CD4-positive, alpha-beta T cell treated with Interleukin-17A for 4 hours (primary cell): ENCODE measurements around the gene CD300C.
"Not testable (repeated sequence)": the region's sequence is repeated elsewhere in the genome, so short reads cannot be mapped to it uniquely, and the experiment has no call there.

Source experiments
- DNase-seq: peaks from one replicate; pipeline ENCODE4 v3.0.0-alpha.2; 2020; ENCODE audit warnings: mixed read lengths

CD300C gene

GRCh38 chr17:74529243-74529642, 16.7 kb downstream of the CD300C start:
- DNase-seq: no peak

GRCh38 chr17:74528491-74529199, 17.3 kb downstream of the CD300C start:
- DNase-seq: no peak

- DNase-seq: no peak
These were observed 18.2 kb downstream of the CD300C start for GRCh38 chr17:74527756-74528155.

GRCh38 chr17:74527081-74527480, 18.8 kb downstream of the CD300C start:
- no peak for DNase-seq

- no peak for DNase-seq
These were observed 19.2 kb downstream of the CD300C start for GRCh38 chr17:74526681-74527080.

- DNase-seq: no peak
These were observed 20.1 kb downstream of the CD300C start for GRCh38 chr17:74525781-74526288.

GRCh38 chr17:74525465-74525725, 20.5 kb downstream of the CD300C start:
- no peak for DNase-seq

DNA sequence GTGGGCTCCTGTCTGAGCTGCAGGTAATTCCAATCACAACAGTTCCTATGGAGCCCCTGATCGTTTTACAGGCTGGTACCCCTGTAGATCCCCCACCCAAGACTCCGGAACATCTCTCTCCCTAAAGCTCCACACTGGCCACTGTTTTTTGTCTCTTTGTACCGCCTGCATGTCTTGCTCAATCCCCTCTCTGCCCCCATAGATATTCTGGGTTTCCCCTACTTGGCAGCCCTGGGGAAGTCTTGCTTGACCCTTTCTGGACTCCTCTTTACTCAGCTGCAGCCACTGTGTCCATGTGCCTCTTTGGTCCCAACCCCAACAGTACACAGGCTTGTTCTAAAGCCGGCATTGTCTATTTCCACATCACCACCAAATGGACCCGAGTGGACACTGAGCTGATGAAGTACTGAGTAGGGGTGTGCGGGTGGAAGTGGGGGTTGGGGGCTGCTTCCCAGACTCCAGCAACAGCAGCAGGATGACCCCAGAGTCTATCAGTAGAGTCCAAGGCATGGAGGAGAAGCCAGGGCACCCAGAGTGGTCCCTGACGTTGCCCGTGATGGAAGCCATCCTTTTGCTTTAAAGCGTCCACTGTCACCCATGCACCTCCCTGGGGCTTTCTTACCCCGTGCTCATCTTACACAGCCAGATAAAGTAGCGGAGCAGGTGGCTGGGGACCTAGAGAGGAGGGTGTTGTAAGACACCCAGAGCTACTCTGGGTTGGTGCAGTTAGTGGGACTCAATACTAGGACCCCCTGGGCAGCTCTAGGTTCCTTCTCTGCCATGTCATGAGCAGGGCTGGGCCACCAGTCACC, 21.1 kb downstream of the CD300C start:
- DNase-seq: no peak

- DNase-seq: no peak
These were observed 22.6 kb downstream of the CD300C start for GRCh38 chr17:74523308-74523707.

DNA sequence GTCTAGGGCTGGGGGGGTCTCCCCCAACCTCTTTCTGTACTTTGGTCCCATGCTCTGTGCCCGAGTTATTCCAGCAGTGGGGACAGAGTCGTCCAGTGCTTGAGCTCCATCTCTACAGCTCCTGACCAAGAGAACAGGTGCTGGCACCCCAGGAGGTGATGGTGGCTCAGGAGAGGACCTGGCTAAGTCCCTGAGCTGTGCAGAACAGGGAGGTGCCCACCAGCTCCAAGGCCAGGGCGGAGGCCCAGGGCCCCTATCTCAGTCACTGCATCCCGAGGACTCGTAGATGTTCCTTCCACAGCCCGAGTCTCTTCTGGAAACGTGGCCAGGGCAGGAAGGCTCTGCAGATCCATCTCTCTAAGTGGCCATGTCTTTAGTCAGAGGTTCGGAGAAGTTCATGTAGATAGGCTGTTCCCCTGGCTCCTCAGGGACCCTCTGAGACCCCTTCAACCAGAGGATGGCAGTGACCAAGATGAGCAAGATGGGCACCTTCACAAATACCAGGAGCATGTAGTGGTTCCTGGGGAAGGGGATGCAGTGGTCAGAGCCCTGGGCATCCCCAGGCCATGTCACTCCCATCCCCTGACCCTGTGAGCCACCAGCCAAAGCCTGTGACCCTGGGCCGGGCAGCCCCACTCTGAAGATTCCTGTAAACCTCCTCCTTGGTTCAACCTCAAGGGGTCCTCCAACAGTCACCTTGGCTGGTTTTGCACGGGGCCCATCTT, 23.4 kb downstream of the CD300C start:
- no peak for DNase-seq

- no peak for DNase-seq
These were observed 24.2 kb downstream of the CD300C start for GRCh38 chr17:74521701-74522201.

- DNase-seq: no peak
These were observed 25.0 kb downstream of the CD300C start for GRCh38 chr17:74520790-74521480.

- DNase-seq: no peak
These were observed 25.9 kb downstream of the CD300C start for GRCh38 chr17:74520016-74520434.

DNA sequence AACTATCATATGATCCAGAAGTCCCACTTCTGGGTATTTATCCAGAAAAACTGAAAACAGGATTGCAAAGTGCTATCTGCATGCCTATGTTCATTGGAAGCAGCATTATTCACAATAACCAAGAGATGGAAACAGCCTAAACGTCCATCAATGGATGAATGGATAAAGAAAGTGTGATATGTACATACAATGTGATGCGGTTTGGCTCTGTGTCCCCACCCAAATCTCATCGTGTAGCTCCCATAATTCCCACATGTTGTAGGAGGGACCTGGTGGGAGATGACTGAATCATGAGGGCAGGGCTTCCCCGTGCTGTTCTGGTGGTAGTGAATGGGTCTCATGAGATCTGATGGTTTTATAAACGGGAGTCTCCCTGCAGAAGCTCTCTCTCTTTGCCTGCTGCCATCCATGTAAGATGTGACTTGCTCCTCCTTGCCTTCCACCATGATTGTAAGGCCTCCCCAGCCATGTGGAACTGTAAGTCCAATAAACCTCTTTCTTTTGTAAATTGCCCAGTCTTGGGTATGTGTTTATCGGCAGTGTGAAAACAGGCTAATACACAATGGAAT, 27.4 kb downstream of the CD300C start:
- DNase-seq: not testable (repeated sequence)

DNA sequence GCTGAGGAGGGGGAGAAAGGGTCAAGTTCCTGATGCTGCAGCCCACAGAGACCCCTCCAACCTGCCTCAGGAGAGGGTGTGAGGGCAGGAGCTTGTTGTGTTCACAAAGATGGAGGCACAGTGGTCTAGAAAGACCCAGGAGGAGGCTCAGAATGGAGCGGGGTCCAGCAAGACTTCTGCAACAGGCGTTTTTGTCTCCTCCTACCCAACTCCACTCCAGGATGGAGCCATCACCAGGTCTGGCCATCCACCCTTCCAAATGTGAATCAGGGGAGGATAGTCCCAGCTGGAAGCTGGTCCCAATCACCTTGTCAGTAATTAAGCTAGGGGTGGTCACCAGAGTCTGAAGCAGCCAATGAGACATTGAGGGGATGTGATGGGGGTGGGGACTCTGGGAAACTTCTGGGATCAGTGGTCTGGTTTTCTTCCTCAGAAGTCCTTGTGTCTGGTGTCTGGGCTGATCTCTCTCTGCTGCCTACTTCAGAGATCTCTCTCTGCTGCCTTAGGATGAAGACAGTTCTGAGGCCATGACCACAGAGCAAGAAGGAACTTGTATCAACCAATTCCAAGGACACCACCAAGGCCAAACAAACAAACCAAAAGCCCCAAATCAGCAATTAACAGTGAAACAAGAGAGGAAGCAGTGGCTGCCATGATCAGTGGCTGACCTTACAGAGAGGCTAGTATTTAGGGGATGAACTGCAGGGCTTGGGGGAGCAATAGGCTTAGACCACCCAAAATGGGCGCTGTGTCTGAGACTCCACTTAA, 29.2 kb downstream of the CD300C start:
- DNase-seq: no peak

DNA sequence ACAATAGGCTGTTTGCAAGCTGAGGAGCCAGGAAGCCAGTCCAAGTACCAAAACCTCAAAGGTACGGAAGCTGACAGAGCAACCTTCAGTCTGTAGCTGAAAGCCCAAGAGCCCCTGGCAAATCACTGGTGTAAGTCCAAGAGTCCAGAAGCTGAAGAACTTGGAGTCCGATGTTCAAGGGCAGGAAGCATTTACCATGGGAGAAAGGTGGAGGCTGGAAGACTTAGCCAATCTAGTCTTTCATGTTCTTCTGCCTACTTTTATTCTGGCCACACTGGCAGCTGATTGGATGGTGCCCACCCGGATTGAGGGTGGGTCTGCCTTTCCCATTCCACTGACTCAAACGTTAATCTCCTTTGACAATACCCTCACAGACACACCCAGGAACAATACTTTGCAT, 30.0 kb downstream of the CD300C start:
- DNase-seq: no peak

DNA sequence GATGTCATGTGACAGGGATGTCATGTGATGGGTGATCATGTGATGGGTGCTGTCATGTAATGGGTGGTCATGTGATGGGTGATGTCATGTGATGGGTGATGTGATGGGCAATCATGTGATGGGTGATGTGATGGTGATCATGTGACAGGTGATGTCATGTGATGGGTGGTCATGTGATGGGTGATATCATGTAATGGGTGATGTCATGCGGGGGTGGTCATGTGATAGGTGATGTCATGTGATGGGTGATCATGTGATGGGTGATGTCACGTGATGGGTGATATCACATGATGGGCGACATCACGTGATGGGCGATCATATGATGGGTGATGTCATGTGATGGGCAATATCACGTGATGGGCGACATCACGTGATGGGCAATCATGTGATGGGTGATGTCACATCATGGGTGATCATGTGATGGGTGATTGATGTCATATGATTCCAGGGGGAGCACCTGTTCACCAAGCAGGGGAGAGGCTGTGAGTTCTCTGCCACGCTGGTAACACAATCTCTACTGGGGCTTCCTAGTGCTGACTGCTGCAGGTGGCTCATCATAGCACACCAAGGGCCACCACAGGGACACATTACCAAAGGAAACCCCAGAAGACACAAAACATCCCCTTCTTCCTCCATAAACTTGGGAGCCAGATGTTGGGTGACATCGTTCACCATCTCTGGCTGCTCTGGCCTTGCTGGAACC, 31.1 kb downstream of the CD300C start:
- DNase-seq: no peak

GRCh38 chr17:74513987-74514631, 31.8 kb downstream of the CD300C start:
- DNase-seq: no peak

DNA sequence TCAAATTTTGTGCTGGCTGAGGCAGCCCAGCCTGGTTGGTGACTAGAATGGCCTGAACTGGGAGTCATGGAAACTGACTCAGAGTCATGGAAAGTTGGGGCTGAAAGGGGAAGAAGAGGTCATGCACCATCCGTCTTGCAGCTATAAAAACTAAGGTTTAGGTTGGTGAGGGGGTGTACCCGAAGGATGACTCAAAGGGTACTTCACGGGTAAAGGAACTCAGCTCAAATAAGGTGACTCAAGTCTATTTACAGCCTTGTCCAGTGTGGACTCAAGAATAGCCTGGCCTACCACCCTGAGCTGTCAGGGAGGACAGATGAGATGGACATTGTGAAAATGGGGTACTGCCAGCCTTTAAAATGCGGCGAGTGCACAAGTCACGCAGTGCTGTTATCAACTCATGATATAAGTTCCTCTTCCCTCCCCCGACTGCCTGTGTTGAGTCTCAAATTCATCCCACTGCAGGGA, 33.3 kb downstream of the CD300C start:
- no peak for DNase-seq

DNA sequence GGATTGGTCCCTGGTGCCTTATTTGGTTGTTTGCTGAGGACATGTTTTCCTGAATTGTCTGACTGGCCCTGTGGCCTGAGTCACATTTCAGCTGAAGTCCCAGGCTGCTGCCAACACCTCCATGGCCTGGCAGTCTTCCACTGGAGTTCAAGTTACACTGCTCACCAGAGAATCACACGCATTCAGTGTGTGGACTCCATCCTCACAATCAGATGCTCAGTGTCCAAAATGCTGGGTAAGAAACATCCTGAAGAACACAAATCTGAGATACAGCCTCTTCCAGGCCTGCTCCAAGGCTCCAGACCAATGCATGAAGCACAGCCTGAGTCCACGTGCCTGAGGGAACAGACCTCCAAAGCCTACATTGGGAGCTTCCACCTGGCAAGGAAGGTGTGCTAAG, 33.9 kb downstream of the CD300C start:
- DNase-seq: no peak
